ENCODE results near the gene LGR6.
"Not testable (repeated sequence)": the region's sequence is repeated elsewhere in the genome, so short reads cannot be mapped to it uniquely, and the experiment has no call there.

LGR6 gene

GRCh38 chr1:202176949-202177927 lies 16.4 kb upstream of the LGR6 start:
- H3K4me3 ChIP-seq (ENCODE audit: low read depth, low read length), result no peak overlapping the region
- no peak overlapping the region for H3K4me2 ChIP-seq (ENCODE audit: low read length)
- no peak for TF ChIP-seq CTCF (IDR thresholded peaks at IDR 0.05)
- no peaks in the 10 kb centered on the region for H3K36me3 ChIP-seq (ENCODE audit: control insufficient read depth, insufficient read depth, low read length)
- no peaks in the 10 kb centered on the region for H3K4me1 ChIP-seq
- no peaks in the 10 kb centered on the region for H3K79me2 ChIP-seq
- H3K27me3 ChIP-seq (ENCODE audit: control insufficient read depth, insufficient read depth, low read length), result no peaks in the 10 kb centered on the region
- H3K9ac ChIP-seq, result no peak overlapping the region
- no peaks in the 10 kb centered on the region for H3K9me3 ChIP-seq (ENCODE audit: control insufficient read depth, low read length)
- H3K27ac ChIP-seq, result no peak overlapping the region
- no peak overlapping the region for H2AFZ ChIP-seq

- H3K4me2 ChIP-seq (ENCODE audit: low read length), result no peak overlapping the region
- no peaks in the 10 kb centered on the region for H3K9me3 ChIP-seq (ENCODE audit: control insufficient read depth, low read length)
- no peak overlapping the region for H2AFZ ChIP-seq
- no peaks in the 10 kb centered on the region for H3K4me1 ChIP-seq
- no peaks in the 10 kb centered on the region for H3K36me3 ChIP-seq (ENCODE audit: control insufficient read depth, insufficient read depth, low read length)
- H3K79me2 ChIP-seq, result no peaks in the 10 kb centered on the region
- H3K27ac ChIP-seq, result no peak overlapping the region
- H3K9ac ChIP-seq, result no peak overlapping the region
- no peaks in the 10 kb centered on the region for H3K27me3 ChIP-seq (ENCODE audit: control insufficient read depth, insufficient read depth, low read length)
- no peak for TF ChIP-seq CTCF (IDR thresholded peaks at IDR 0.05)
- H3K4me3 ChIP-seq (ENCODE audit: low read depth, low read length), result no peak overlapping the region
These were observed 13.5 kb upstream of the LGR6 start for GRCh38 chr1:202179828-202180750.

- H3K9ac ChIP-seq; H3K4me1 ChIP-seq; H3K9me3 ChIP-seq (ENCODE audit: control insufficient read depth, low read length); H3K4me3 ChIP-seq (ENCODE audit: low read depth, low read length); H3K79me2 ChIP-seq; H3K27ac ChIP-seq; H3K36me3 ChIP-seq (ENCODE audit: control insufficient read depth, insufficient read depth, low read length); H2AFZ ChIP-seq; H3K27me3 ChIP-seq (ENCODE audit: control insufficient read depth, insufficient read depth, low read length); H3K4me2 ChIP-seq (ENCODE audit: low read length): not testable (repeated sequence)
These were observed 12.9 kb upstream of the LGR6 start for GRCh38 chr1:202180751-202181139.

GRCh38 chr1:202181586-202181985 lies 12.0 kb upstream of the LGR6 start:
- Histone ChIP-seq H3K4me3 (ENCODE audit: low read depth, low read length) (no peak overlapping the region), H3K27me3 (ENCODE audit: control insufficient read depth, insufficient read depth, low read length) (no peaks in the 10 kb centered on the region), H3K9ac (no peak overlapping the region), H2AFZ (no peak overlapping the region), H3K79me2 (no peaks in the 10 kb centered on the region), H3K4me2 (ENCODE audit: low read length) (no peak overlapping the region), H3K27ac (no peak overlapping the region), H3K36me3 (ENCODE audit: control insufficient read depth, insufficient read depth, low read length) (no peaks in the 10 kb centered on the region), H3K4me1 (no peaks in the 10 kb centered on the region), H3K9me3 (ENCODE audit: control insufficient read depth, low read length) (no peaks in the 10 kb centered on the region)
- TF ChIP-seq CTCF (IDR thresholded peaks at IDR 0.05), result no peak
